HUES6 (cell line): ENCODE measurements around the gene ADAMTSL2.

Source experiments
- H3K27ac ChIP-seq: 2 replicates; pipeline ENCODE4 v1.7.0; 2013; ENCODE audit warnings: low read depth, mild to moderate bottlenecking, low read length, inconsistent platforms
- H3K27me3 ChIP-seq: 2 replicates; pipeline ENCODE4 v1.6.1; 2013; ENCODE audit warnings: low read length; ENCODE audit not compliant: control insufficient read depth, insufficient read depth
- H3K36me3 ChIP-seq: 2 replicates; pipeline ENCODE4 v1.6.1; 2013; ENCODE audit warnings: low read length; ENCODE audit not compliant: control insufficient read depth, insufficient read depth
- H3K4me1 ChIP-seq: 2 replicates; pipeline ENCODE4 v1.6.1; 2013; ENCODE audit warnings: low read length; ENCODE audit not compliant: control insufficient read depth, insufficient read depth
- H3K4me3 ChIP-seq: 2 replicates; pipeline ENCODE4 v1.5.1; 2013; ENCODE audit warnings: low read depth, low read length
- H3K9ac ChIP-seq: one replicate; pipeline ENCODE4 v1.6.1; 2013; ENCODE audit warnings: mild to moderate bottlenecking, low read length
- H3K9me3 ChIP-seq: 2 replicates; pipeline ENCODE4 v1.6.1; 2013; ENCODE audit warnings: low read depth, low read length; ENCODE audit not compliant: control insufficient read depth, insufficient read depth

ADAMTSL2 gene

DNA sequence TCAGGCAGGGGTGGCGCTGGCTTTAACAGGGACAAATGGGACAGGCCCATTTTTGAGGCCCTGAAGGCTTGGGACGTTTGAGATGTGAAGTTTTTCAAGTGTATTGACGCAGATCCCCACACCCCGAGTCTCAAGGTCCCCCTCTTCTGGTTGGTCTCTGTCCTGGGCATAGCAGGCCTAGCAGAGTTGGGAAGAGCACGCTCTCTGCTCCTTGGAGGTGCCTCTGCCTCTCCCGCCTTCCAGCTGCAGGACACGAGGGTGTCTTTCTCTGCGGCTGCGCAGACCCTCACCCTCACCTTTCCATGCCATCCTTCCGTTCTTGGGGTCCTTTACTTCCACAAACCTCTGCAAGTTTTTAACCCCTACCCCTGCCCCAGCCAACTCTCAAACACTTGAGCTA lies 18.6 kb downstream of the ADAMTSL2 start:
- Histone ChIP-seq H3K27me3 (no peaks in the 10 kb centered on the region), H3K4me1 (peaks cover 26% of the 10 kb centered on the region; the same call in 1 of the 2 replicates), H3K9me3 (no peaks in the 10 kb centered on the region), H3K36me3 (no peaks in the 10 kb centered on the region), H3K4me3 (no peak overlapping the region), H3K9ac (no peak overlapping the region), H3K27ac (no peak overlapping the region)

DNA sequence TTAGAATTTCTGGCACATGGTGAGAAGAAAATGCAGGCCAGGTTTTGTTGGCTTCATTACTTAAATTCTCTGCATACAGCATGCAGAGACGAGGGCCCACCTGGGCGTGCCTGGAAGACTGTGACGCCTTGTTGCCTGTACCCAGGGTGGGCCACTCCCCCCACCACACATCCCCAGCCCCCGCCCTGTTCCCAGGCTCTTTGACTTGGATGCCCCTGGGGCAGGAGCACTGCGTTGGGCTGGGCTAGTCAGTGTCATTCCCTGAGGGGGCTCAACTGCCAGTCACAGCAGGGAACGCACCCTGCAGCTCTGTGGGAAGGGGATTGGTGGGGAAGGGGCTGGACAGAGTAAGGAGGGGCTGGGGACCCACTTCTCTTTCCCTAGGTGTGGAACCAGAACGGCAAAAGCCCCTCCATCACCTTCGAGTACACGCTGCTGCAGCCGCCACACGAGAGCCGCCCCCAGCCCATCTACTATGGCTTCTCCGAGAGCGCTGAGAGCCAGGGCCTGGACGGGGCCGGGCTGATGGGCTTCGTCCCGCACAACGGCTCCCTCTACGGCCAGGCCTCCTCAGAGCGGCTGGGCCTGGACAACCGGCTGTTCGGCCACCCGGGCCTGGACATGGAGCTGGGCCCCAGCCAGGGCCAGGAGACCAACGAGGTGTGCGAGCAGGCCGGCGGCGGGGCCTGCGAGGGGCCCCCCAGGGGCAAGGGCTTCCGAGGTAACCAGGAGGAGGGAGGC lies 19.6 kb downstream of the ADAMTSL2 start:
- Histone ChIP-seq H3K27ac (no peak overlapping the region), H3K9ac (no peak overlapping the region), H3K4me3 (no peak overlapping the region), H3K9me3 (no peaks in the 10 kb centered on the region), H3K36me3 (no peaks in the 10 kb centered on the region), H3K27me3 (no peaks in the 10 kb centered on the region), H3K4me1 (peaks cover 37% of the 10 kb centered on the region)

DNA sequence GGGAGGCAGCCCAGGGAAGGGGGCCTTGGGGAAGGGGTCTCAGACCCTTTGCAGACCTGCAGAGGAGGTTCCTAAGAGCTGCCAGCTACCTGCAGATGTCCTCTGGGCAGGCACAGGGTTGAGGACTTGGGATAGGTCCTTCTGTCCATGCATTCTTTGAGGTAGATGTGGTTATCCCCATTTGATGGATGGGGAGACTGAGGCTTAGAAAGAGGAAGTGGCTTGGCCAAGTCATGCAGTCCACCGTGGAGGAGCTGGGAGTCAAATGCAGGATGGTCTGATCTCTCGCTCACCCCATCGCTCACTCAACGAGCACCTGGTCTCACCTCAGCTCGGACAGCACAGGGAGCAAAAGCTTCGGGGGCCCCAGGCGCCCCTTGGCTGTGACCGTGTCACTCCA lies 20.2 kb downstream of the ADAMTSL2 start:
- H3K9me3 ChIP-seq = no peaks in the 10 kb centered on the region
- H3K36me3 ChIP-seq = no peaks in the 10 kb centered on the region
- no peaks in the 10 kb centered on the region for H3K27me3 ChIP-seq
- H3K4me3 ChIP-seq = no peak overlapping the region
- no peak overlapping the region for H3K9ac ChIP-seq
- no peak overlapping the region for H3K27ac ChIP-seq
- H3K4me1 ChIP-seq = peaks cover 39% of the 10 kb centered on the region

DNA sequence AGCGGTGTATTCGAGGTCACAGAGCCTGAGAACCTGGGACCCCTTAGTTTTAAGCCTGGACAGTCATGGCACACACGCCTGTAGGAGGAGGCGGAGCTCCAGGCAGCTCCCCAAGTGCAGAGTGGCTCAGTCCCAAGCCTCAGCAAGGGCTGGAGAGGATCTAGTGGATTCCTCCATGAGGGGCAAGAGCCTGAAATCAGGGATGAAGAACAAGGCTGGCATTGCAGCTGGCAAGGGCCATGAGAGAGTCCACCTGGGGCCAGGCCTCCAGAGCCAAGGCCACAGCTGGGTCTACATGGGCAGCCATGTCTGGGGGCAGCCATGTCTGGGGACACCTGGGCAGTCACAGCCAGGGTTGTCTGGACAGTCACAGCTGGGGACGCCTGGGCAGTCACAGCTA lies 21.9 kb downstream of the ADAMTSL2 start:
- H3K36me3 ChIP-seq = no peaks in the 10 kb centered on the region
- H3K9ac ChIP-seq = no peak overlapping the region

DNA sequence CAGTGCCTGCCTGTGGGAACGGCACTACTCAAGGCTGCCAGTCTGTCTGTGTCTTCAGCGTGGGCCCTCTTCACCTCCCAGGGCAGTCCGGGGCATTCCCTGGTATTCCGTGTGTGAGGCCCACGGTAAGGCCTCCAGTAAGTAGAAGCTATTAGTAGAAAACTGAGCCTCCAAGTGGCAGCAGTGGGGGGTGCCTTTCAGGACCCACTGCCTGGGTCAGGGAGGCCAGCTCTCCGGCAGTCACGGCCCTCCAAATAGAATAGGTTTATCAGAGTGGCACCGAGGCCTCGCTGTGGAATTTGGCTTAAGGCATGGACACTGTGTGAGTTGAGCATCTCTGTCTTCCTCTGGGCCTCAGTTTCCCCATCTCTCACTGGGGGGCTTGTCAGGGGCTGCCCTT lies 23.1 kb downstream of the ADAMTSL2 start:
- peaks cover 39% of the 10 kb centered on the region for H3K4me1 ChIP-seq
- H3K4me3 ChIP-seq = no peak overlapping the region
- H3K27me3 ChIP-seq = no peaks in the 10 kb centered on the region
- no peaks in the 10 kb centered on the region for H3K9me3 ChIP-seq
- H3K36me3 ChIP-seq = no peaks in the 10 kb centered on the region
- peak overlapping the region; percentile 2 for H3K9ac ChIP-seq
- peak overlapping the region; percentile 56; the same call in 1 of the 2 replicates for H3K27ac ChIP-seq

More for the DNA sequence above, 21.9 kb downstream of the ADAMTSL2 start:
- H3K4me3 ChIP-seq = no peak overlapping the region
- H3K4me1 ChIP-seq = peaks cover 39% of the 10 kb centered on the region
- H3K9me3 ChIP-seq = no peaks in the 10 kb centered on the region
- no peak overlapping the region for H3K27ac ChIP-seq
- no peaks in the 10 kb centered on the region for H3K27me3 ChIP-seq

DNA sequence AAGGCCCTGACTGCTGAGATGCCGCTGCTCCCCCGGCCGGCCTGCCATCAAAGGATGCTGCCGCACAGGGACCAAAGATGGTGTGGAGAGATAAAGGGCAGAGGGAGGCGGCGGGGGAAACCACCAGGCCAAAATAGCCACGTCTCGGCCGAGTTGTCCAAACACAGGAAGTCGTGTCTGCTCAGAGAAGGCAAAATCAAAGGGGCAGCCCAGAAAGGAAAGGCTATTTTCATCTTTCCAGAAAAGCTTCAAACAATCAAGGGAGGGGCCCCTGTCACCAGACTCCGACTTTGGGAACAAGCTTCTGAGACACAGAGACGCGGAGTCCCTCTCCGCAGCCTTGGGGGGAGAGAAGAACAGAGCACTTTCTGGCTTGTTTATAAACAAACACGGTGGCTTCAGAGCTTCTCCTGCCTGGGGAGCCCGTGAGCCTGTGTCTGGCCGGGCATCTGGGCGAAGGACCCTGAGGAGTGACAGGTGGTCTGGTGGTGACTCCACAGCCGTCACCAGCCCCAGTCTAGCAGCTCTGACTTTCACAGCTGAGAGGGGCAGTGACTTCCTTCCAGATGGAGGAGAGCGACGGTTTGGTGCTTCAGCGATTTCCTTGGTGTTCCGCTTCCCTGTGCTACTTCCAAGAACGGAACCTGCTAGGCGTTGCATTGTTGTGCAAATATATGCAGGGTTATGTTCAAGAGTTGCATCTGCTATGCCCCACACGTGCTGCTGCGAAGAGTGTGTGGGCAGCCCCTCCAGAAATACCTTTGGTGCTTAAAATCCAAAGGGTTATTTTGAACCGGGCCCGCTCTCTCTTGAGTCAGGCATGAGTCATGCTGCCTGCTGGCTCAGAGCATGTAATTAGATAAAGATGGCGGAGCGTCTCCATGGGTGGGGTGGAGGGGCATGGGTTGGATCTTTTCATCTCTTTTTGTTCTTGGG lies 24.0 kb downstream of the ADAMTSL2 start:
- Histone ChIP-seq H3K9ac (peak overlapping the region; percentile 53), H3K36me3 (no peaks in the 10 kb centered on the region), H3K4me1 (peaks cover 42% of the 10 kb centered on the region), H3K27me3 (no peaks in the 10 kb centered on the region), H3K4me3 (peak overlapping the region; percentile 1; the same call in 1 of the 2 replicates), H3K9me3 (no peaks in the 10 kb centered on the region), H3K27ac (peak overlapping the region; percentile 19; the same call in 1 of the 2 replicates)

DNA sequence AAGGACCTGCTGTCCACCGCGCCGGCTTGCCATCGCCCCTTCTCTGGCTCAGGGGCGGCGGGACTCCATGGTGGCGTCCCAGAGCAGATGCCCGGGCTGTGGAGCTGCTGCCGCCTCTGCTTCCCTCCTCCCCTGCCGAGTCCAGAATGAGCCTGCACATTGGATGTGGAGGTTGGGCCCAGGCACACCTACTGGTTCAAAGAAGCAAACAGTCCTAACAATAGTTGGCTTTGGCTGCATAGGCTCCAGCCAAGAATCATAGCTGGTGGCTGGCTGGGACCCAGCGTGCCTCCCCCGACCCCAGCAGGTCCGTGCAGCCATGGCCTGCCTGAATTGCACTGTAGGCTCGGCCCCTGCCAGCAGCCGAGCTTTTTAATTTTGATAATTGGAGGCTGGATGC lies 25.8 kb downstream of the ADAMTSL2 start:
- Histone ChIP-seq H3K36me3 (no peaks in the 10 kb centered on the region), H3K27ac (no peak overlapping the region), H3K4me3 (no peak overlapping the region), H3K4me1 (peaks cover 45% of the 10 kb centered on the region), H3K9ac (no peak overlapping the region), H3K9me3 (no peaks in the 10 kb centered on the region), H3K27me3 (no peaks in the 10 kb centered on the region)

DNA sequence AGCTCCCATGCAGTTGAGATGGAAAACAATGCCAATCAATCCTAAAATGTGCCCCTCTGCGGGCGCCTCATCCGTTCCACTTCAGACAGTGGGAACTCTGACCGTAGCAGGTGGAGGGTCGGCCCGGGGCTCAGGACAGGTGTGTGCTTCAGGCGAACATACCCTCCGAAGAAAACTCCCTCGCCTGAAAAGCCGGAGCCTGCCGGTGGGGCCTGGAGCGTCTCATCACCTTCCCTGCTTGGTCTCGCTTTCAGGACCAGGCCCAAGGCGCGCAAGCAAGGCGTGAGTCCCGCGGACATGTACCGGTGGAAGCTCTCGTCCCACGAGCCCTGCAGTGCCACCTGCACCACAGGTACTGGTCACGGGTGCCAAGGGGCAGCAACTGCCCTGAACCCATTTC lies 26.4 kb downstream of the ADAMTSL2 start:
- Histone ChIP-seq H3K9me3 (no peaks in the 10 kb centered on the region), H3K36me3 (no peaks in the 10 kb centered on the region), H3K4me3 (no peak overlapping the region), H3K27ac (no peak overlapping the region), H3K9ac (no peak overlapping the region), H3K27me3 (no peaks in the 10 kb centered on the region), H3K4me1 (peaks cover 44% of the 10 kb centered on the region)

DNA sequence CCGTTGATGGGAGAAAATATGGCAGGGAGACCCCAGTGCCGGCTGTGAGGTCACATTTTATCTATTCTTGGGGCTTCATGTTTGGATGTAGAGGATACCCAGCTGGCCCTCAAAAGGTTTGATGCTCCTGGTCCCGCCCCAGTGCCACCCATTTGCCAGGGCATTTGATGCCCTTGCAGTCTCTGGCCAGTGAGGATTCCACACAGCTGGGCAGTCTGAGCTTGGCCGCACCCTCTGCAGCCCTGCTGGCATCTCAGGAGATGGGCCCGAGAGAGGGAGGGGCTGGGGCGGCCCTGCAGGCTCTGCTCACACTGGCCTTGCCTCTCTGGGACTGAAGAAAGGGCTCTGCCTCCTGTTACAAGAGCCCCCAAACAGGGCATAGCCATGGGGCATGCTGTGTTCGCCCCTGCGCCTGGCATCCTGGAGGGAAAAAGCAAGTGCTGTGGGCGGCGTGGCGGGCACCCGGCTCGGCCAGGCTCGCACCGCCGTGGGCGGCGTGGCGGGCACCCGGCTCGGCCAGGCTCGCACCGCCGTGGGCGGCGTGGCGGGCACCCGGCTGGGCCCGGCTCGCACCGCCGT lies 27.6 kb downstream of the ADAMTSL2 start:
- peaks cover 39% of the 10 kb centered on the region for H3K4me1 ChIP-seq
- no peaks in the 10 kb centered on the region for H3K9me3 ChIP-seq
- no peak overlapping the region for H3K27ac ChIP-seq
- H3K9ac ChIP-seq = no peak overlapping the region
- no peaks in the 10 kb centered on the region for H3K36me3 ChIP-seq
- H3K4me3 ChIP-seq = no peak overlapping the region
- no peaks in the 10 kb centered on the region for H3K27me3 ChIP-seq

DNA sequence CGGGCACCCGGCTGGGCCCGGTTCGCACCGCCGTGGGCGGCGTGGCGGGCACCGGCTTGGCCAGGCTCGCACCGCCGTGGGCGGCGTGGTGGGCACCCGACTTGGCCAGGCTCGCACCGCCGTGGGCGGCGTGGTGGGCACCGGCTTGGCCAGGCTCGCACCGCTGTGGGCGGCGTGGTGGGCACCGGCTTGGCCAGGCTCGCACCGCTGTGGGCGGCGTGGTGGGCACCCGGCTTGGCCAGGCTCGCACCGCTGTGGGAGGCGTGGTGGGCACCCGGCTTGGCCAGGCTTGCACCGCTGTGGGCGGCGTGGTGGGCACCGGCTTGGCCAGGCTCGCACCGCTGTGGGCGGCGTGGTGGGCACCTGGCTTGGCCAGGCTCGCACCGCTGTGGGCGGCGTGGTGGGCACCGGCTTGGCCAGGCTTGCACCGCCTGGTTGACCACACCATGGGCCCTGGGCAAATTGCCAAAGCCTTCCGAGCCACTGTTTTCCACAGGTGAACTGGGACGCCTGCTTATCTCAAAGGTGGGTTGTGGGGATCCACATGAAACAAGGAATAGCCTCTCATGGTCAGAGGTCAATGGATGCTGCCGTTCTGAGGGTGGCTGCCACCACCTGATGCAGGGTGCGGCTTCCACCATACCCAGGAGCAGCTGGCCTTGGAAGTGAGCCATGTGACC lies 28.2 kb downstream of the ADAMTSL2 start:
- Histone ChIP-seq H3K27ac (no peak overlapping the region), H3K27me3 (no peaks in the 10 kb centered on the region), H3K9me3 (no peaks in the 10 kb centered on the region), H3K4me1 (peaks cover 34% of the 10 kb centered on the region), H3K9ac (no peak overlapping the region), H3K36me3 (no peaks in the 10 kb centered on the region), H3K4me3 (no peak overlapping the region)
